ENCODE results near the gene RPL10.
"Not testable (repeated sequence)": the region's sequence is repeated elsewhere in the genome, so short reads cannot be mapped to it uniquely, and the experiment has no call there.

The RPL10 gene

GRCh38 chrX:154378059-154378798 is 19.9 kb upstream of the RPL10 start:
- DNase-seq = no peak

- peak; percentile 99 for DNase-seq
These were observed 19.2 kb upstream of the RPL10 start, which contains the start of gene EMD for GRCh38 chrX:154378799-154379568. EMD (plus strand) TSS chrX:154379295; CDS start chrX:154379485, 190 bp downstream.

GRCh38 chrX:154379569-154379951 is 18.6 kb upstream of the RPL10 start:
- no peak for DNase-seq

- DNase-seq = no peak
These were observed 18.0 kb upstream of the RPL10 start for GRCh38 chrX:154380153-154380552.

GRCh38 chrX:154380787-154381186 is 17.4 kb upstream of the RPL10 start:
- DNase-seq = no peak

- no peak for DNase-seq
These were observed 16.9 kb upstream of the RPL10 start for GRCh38 chrX:154381271-154381670.

- no peak for DNase-seq
These were observed 15.6 kb upstream of the RPL10 start for GRCh38 chrX:154382483-154383069.

- no peak for DNase-seq
These were observed 14.6 kb upstream of the RPL10 start for GRCh38 chrX:154383359-154384283.

GRCh38 chrX:154384284-154384892 is 13.8 kb upstream of the RPL10 start:
- DNase-seq = no peak

GRCh38 chrX:154388094-154388493 is 10.1 kb upstream of the RPL10 start:
- DNase-seq = not testable (repeated sequence)

- DNase-seq = not testable (repeated sequence)
These were observed 9.5 kb upstream of the RPL10 start for GRCh38 chrX:154388649-154389048.

- DNase-seq = not testable (repeated sequence)
These were observed 8.1 kb upstream of the RPL10 start for GRCh38 chrX:154389812-154390747.

- DNase-seq = not testable (repeated sequence)
These were observed 1.8 kb upstream of the RPL10 start for GRCh38 chrX:154396363-154396762.

GRCh38 chrX:154396973-154397887 is 947 bp upstream of the RPL10 start:
- peak; percentile 66 for DNase-seq

GRCh38 chrX:154398668-154399526 is 720 bp downstream of the RPL10 start:
- peak; percentile 38 for DNase-seq

GRCh38 chrX:154399527-154400368 is 1.6 kb downstream of the RPL10 start:
- no peak for DNase-seq

- not testable (repeated sequence) for DNase-seq
These were observed 2.2 kb downstream of the RPL10 start for GRCh38 chrX:154400369-154400817.
